Parathyroid adenoma (tissue), 2 donors: ENCODE results near the gene CBL.

Source experiments
- H2AFZ ChIP-seq: fragments of 300-600 bp; sonication (generic); one replicate; pipeline ENCODE4 v1.7.0; 2017; ENCODE audit warnings: antibody characterized with exemption, mild to moderate bottlenecking
- H3K27ac ChIP-seq: fragments of 300-600 bp; sonication (generic); one replicate; pipeline ENCODE4 v1.7.0; 2017
- H3K27me3 ChIP-seq: fragments of 300-600 bp; sonication (generic); one replicate; pipeline ENCODE4 v1.7.0; 2017; ENCODE audit warnings: low read length; ENCODE audit not compliant: control insufficient read depth, insufficient read depth
- H3K36me3 ChIP-seq: fragments of 300-600 bp; sonication (generic); one replicate; pipeline ENCODE4 v1.7.0; 2017; ENCODE audit warnings: low read length; ENCODE audit not compliant: control insufficient read depth, insufficient read depth
- H3K4me1 ChIP-seq: fragments of 300-600 bp; sonication (generic); one replicate; pipeline ENCODE4 v1.7.0; 2017; ENCODE audit warnings: control low read depth
- H3K4me2 ChIP-seq: fragments of 300-600 bp; sonication (generic); one replicate; pipeline ENCODE4 v1.7.0; 2017; ENCODE audit warnings: low read length
- H3K4me3 ChIP-seq: fragments of 300-600 bp; sonication (generic); one replicate; pipeline ENCODE4 v1.7.0; 2017; ENCODE audit warnings: low read depth, low read length
- H3K79me2 ChIP-seq: fragments of 300-600 bp; sonication (generic); one replicate; pipeline ENCODE4 v1.7.0; 2017; ENCODE audit warnings: control low read depth
- H3K9ac ChIP-seq: fragments of 300-600 bp; sonication (generic); one replicate; pipeline ENCODE4 v1.7.0; 2017; ENCODE audit warnings: mild to moderate bottlenecking
- H3K9me3 ChIP-seq: fragments of 300-600 bp; sonication (generic); one replicate; pipeline ENCODE4 v1.7.0; 2017; ENCODE audit warnings: low read length; ENCODE audit not compliant: control insufficient read depth
- TF ChIP-seq, protein P1 (sequence below): fragments of 300-600 bp; sonication (generic); IDR thresholded peaks from one replicate; pipeline ENCODE4 v1.7.0; 2017; ENCODE audit warnings: antibody characterized with exemption, mild to moderate bottlenecking
- donor health status: primary hyperparathyroidism.

Gene CBL

DNA sequence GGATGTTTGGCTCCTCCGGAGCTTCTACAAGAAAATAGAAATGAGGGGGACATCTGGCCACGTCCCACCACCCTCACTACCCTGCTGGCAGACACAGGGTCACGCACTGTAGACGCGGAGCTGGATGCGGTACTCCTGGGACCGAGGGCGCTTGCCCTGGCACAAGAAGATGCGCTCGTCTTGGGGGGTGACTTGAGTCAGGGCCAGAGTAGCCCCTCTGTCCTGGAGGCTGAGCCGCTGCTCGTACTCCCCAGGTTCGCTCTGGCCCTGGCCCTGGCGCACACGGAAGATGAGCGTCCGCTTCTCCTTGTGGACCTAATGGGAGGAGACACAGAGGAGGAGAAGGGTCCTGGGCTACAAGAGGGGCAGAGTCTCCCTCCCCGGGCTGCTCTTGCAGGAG lies 108.6 kb downstream of the CBL start:
- no peaks in the 10 kb centered on the region for H3K4me1 ChIP-seq
- H3K36me3 ChIP-seq = no peaks in the 10 kb centered on the region
- no peak overlapping the region for H3K9ac ChIP-seq
- H3K4me2 ChIP-seq = no peak overlapping the region
- H3K79me2 ChIP-seq = no peaks in the 10 kb centered on the region
- no peaks in the 10 kb centered on the region for H3K27me3 ChIP-seq
- no peak overlapping the region for H2AFZ ChIP-seq
- H3K27ac ChIP-seq = no peak overlapping the region
- no peaks in the 10 kb centered on the region for H3K9me3 ChIP-seq
- TF ChIP-seq, protein P1, sequence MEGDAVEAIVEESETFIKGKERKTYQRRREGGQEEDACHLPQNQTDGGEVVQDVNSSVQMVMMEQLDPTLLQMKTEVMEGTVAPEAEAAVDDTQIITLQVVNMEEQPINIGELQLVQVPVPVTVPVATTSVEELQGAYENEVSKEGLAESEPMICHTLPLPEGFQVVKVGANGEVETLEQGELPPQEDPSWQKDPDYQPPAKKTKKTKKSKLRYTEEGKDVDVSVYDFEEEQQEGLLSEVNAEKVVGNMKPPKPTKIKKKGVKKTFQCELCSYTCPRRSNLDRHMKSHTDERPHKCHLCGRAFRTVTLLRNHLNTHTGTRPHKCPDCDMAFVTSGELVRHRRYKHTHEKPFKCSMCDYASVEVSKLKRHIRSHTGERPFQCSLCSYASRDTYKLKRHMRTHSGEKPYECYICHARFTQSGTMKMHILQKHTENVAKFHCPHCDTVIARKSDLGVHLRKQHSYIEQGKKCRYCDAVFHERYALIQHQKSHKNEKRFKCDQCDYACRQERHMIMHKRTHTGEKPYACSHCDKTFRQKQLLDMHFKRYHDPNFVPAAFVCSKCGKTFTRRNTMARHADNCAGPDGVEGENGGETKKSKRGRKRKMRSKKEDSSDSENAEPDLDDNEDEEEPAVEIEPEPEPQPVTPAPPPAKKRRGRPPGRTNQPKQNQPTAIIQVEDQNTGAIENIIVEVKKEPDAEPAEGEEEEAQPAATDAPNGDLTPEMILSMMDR = no peak
- H3K4me3 ChIP-seq = no peak overlapping the region

DNA sequence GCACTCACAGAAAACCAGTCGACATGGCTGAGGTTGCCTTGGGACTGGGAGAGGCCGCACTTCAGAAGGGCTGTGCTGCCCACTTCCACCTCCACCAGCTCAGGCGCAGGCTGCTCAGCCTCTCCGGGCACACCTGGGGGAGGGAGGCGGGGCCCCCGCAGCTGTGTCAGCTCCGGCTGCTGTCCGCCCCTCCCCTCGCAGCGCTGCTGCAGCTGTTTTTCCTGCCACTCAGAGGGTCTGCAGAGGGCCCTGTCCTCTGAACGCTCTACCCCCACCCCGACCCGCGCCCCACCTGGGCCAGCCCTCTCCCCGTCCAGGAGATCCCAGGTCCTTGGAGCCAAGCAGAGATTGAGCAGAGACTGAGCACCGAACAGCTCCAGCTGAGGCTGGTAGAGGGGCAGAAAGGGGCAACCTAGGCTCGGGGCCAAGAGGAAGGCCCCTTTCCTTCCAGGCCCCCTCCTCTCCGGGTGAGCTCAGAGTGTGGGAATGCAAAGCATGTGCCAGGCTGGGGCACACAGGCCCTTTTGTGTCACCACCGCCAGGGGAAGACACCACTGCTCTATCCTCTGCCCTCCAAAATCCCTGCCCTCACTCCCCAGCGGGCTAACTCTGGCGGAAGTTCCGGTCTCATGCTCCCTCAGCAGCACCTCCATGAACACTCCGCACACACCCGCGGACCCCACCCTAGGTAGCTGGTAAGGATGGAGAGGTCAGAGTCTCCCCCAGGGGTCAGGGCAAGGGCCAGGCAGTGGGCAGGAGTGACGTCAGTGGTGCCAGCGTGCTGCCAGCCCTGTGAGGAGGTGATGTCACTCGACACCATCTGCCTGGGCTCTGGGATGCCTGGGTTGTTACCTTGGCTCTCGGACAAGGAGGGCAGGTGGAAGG lies 109.2 kb downstream of the CBL start:
- no peak overlapping the region for H3K9ac ChIP-seq
- H3K27me3 ChIP-seq = no peaks in the 10 kb centered on the region
- H3K4me1 ChIP-seq = no peaks in the 10 kb centered on the region
- H3K36me3 ChIP-seq = no peaks in the 10 kb centered on the region
- no peaks in the 10 kb centered on the region for H3K79me2 ChIP-seq
- peak overlapping the region; percentile 36 for H3K4me2 ChIP-seq
- H3K9me3 ChIP-seq = no peaks in the 10 kb centered on the region
- peak overlapping the region; percentile 25 for H2AFZ ChIP-seq
- no peak overlapping the region for H3K27ac ChIP-seq
- TF ChIP-seq, protein P1 = no peak
- peak overlapping the region; percentile 34 for H3K4me3 ChIP-seq

DNA sequence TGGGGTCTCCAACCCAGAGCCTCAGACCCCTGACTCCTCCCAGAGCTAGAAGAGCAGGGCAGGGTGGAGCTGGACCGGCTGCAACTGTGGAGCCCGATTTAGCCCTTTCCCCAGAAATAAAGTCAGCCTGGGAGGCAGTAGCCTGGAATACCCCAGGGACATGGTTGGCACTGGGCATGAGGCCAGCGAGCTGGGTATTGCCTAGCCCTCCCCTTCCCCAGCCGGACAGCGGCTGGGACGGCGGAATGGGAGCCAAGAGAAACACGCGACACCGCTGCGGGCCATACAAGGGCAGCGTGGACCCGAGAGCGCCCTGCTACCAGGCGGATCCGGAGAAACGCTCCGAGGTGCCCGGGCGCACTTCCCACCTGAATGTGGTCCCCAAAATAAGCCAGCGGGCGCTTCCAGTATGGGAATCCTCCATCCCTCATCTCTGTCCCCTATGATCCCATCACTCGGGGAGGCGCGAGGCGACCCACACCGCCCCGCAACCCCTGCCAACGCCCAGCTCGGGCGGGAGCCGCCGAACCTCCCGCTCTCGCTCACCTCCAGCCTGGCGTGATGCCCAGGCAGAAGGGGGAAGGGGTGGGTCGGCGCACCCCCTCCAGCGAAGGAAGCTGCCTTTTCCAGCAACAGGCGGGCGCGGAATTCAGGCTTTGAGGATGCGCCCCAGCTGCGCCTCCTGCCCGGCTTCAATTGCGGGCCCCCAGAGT lies 110.0 kb downstream of the CBL start:
- Histone ChIP-seq H3K4me2 (peak overlapping the region; percentile 44), H3K79me2 (no peaks in the 10 kb centered on the region), H3K36me3 (no peaks in the 10 kb centered on the region), H3K4me3 (peak overlapping the region; percentile 34), H3K27me3 (no peaks in the 10 kb centered on the region), H2AFZ (no peak overlapping the region), H3K9me3 (no peaks in the 10 kb centered on the region), H3K4me1 (peaks cover under 1% of the 10 kb centered on the region), H3K9ac (no peak overlapping the region), H3K27ac (no peak overlapping the region)
- TF ChIP-seq, protein P1 = no peak

DNA sequence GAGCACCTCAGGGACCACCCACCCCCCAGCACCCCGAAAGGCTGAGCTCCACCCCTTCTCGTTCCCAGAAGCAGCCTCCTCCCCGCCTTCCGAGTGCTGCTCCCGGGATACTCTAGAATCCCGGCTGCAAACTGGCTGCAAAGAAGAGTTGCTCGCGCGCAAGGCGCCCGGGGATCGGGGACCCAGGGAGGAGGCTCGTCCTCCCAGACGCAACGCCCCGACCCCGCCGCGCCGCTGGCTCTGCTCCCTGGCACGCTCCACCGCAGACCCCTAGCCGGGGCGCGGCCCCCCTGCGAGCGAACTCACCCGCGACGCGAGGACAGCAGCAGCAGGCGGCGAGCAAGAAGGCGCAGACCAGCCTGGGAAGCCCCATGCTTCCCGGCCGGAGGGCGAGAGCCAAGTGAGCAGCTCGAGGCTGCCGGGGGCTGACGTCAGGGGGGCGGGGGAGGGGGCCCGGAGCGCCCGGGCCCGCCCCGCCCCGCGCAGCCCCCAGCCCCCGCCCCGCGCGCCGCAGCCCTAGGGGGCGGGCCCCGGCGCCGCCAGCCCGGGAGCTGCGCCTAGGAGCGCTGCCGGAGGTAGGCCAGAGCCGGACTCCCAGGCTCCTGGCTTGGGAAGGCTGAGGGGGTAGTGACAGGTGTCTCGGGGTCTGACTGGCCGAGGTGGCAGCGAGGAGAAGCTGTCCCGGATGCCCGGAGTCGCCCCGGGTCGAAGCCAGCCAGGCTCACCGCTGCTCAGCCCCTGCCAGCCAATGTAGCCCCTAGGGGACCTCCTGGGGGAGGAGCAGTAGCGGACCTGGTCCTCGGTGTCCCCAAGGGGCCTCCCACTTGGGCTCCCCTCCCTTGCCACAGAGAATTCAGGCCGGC lies 110.8 kb downstream of the CBL start, which contains the start of gene MCAM:
Gene MCAM, minus strand, starts transcription at position 402 of the 863 bp plus-strand sequence. Its CDS starts 29 bp downstream, at position 373.
- H3K9me3 ChIP-seq = no peaks in the 10 kb centered on the region
- peaks cover 4% of the 10 kb centered on the region for H3K4me1 ChIP-seq
- TF ChIP-seq, protein P1 = no peak
- no peaks in the 10 kb centered on the region for H3K27me3 ChIP-seq
- peak within 1 kb of the TSS; percentile 50 for H2AFZ ChIP-seq
- no peaks in the 10 kb centered on the region for H3K79me2 ChIP-seq
- no peak within 1 kb of the TSS for H3K9ac ChIP-seq
- H3K4me2 ChIP-seq = peak within 1 kb of the TSS; percentile 44
- no peaks in the 10 kb centered on the region for H3K36me3 ChIP-seq
- H3K27ac ChIP-seq = peak within 1 kb of the TSS; percentile 49
- H3K4me3 ChIP-seq = peak within 1 kb of the TSS; percentile 34
